ENCODE results near the gene PHF20.

- TF ChIP-seq CTCF (IDR thresholded peaks at IDR 0.05; ENCODE audit: low read length) = no peak
- no peak for TF ChIP-seq EZH2phosphoT487 (IDR thresholded peaks at IDR 0.05; ENCODE audit: low read length)
- no peak for TF ChIP-seq EZH2 (optimal IDR thresholded peaks at IDR 0.05; ENCODE audit: low read depth, low read length)
These were observed 51.3 kb downstream of the PHF20 start for GRCh38 chr20:35823147-35823546.
